H9 (cell line): Measurements from ENCODE around the gene LPP. TPM values are rescaled to one million over a fixed set of nuclear protein-coding genes. Genes with fewer than 3 reads are reported as not detected.

Experiments
- DNase-seq: peaks from one replicate; pipeline ENCODE4 v3.0.0-alpha.2; 2017
- H2AFZ ChIP-seq: one replicate; pipeline ENCODE4 v1.6.1; 2013; ENCODE audit warnings: mild to moderate bottlenecking, low read length, control low read depth, moderate library complexity
- H2AK5ac ChIP-seq: 2 replicates; pipeline ENCODE4 v1.6.1; 2013; ENCODE audit warnings: low read length, control low read depth, mixed read lengths; ENCODE audit not compliant: insufficient read length
- H2BK120ac ChIP-seq: one replicate; pipeline ENCODE4 v1.6.1; 2013; ENCODE audit warnings: low read depth, mild to moderate bottlenecking, low read length, control low read depth, inconsistent platforms; ENCODE audit not compliant: poor library complexity, severe bottlenecking
- H2BK12ac ChIP-seq: 2 replicates; pipeline ENCODE4 v1.6.1; 2013; ENCODE audit warnings: low read length, control low read depth, mixed read lengths, low read depth; ENCODE audit not compliant: insufficient read length
- H2BK15ac ChIP-seq: 2 replicates; pipeline ENCODE4 v1.6.1; 2013; ENCODE audit warnings: low read depth, low read length, control low read depth
- H2BK20ac ChIP-seq: one replicate; pipeline ENCODE4 v1.6.1; 2013; ENCODE audit warnings: low read depth, mild to moderate bottlenecking, low read length, control low read depth, inconsistent platforms; ENCODE audit not compliant: poor library complexity, severe bottlenecking
- H2BK5ac ChIP-seq: 2 replicates; pipeline ENCODE4 v1.6.1; 2013; ENCODE audit warnings: low read length, control low read depth, mixed read lengths; ENCODE audit not compliant: insufficient read length
- H3K14ac ChIP-seq: 2 replicates; pipeline ENCODE4 v1.6.1; 2013; ENCODE audit warnings: low read length, control low read depth; ENCODE audit not compliant: insufficient read depth
- H3K18ac ChIP-seq: 2 replicates; pipeline ENCODE4 v1.6.1; 2013; ENCODE audit warnings: low read depth, mild to moderate bottlenecking, mixed read lengths, low read length, control low read depth; ENCODE audit not compliant: insufficient read length
- H3K23ac ChIP-seq: 2 replicates; pipeline ENCODE4 v1.6.1; 2013; ENCODE audit warnings: low read length, control low read depth, mixed read lengths, low read depth; ENCODE audit not compliant: insufficient read length
- H3K23me2 ChIP-seq: 2 replicates; pipeline ENCODE4 v1.6.1; 2013; ENCODE audit warnings: low read depth, mild to moderate bottlenecking, mixed read lengths, low read length, control low read depth; ENCODE audit not compliant: insufficient read length, poor library complexity, severe bottlenecking
- H3K27ac ChIP-seq: 2 replicates; pipeline ENCODE4 v1.5.1; 2013; ENCODE audit warnings: low read length, control low read depth, mixed read lengths, low read depth; ENCODE audit not compliant: insufficient read length
- H3K27me3 ChIP-seq: 2 replicates; pipeline ENCODE4 v1.6.1; 2013; ENCODE audit warnings: low read length, control low read depth, inconsistent platforms; ENCODE audit not compliant: insufficient read depth
- H3K4ac ChIP-seq: 2 replicates; pipeline ENCODE4 v1.6.1; 2013; ENCODE audit warnings: low read depth, mild to moderate bottlenecking, control low read depth, inconsistent platforms, low read length, moderate library complexity
- H3K4me1 ChIP-seq: 2 replicates; pipeline ENCODE4 v1.6.1; 2013; ENCODE audit warnings: low read length, control low read depth, inconsistent platforms; ENCODE audit not compliant: insufficient read depth
- H3K4me2 ChIP-seq: 2 replicates; pipeline ENCODE4 v1.6.1; 2013; ENCODE audit warnings: low read length, control low read depth, mixed read lengths; ENCODE audit not compliant: insufficient read length, insufficient read depth
- H3K56ac ChIP-seq: 2 replicates; pipeline ENCODE4 v1.6.1; 2013; ENCODE audit warnings: low read depth, mild to moderate bottlenecking, mixed read lengths, low read length, control low read depth; ENCODE audit not compliant: insufficient read length
- H3K79me1 ChIP-seq: 2 replicates; pipeline ENCODE4 v1.6.1; 2013; ENCODE audit warnings: low read depth, mild to moderate bottlenecking, moderate library complexity, low read length, control low read depth, inconsistent platforms; ENCODE audit not compliant: insufficient read depth, poor library complexity, severe bottlenecking
- H3K79me2 ChIP-seq: 2 replicates; pipeline ENCODE4 v1.6.1; 2013; ENCODE audit warnings: low read length, control low read depth, inconsistent platforms; ENCODE audit not compliant: insufficient read depth
- H3K9ac ChIP-seq: 2 replicates; pipeline ENCODE4 v1.6.1; 2013; ENCODE audit warnings: low read length, control low read depth, mixed read lengths; ENCODE audit not compliant: insufficient read length; ENCODE audit errors: extremely low read depth
- H3K9me3 ChIP-seq: one replicate; pipeline ENCODE4 v1.6.1; 2013; ENCODE audit warnings: low read depth, low read length, inconsistent platforms; ENCODE audit not compliant: control insufficient read depth
- H3T11ph ChIP-seq: one replicate; pipeline ENCODE4 v1.6.1; 2013; ENCODE audit warnings: mild to moderate bottlenecking, low read length, control low read depth, inconsistent platforms
- H4K20me1 ChIP-seq: one replicate; pipeline ENCODE4 v1.6.1; 2013; ENCODE audit not compliant: control insufficient read depth, insufficient read length, insufficient read depth
- H4K5ac ChIP-seq: 2 replicates; pipeline ENCODE4 v1.6.1; 2013; ENCODE audit warnings: low read depth, mild to moderate bottlenecking, mixed read lengths, low read length, control low read depth; ENCODE audit not compliant: insufficient read length
- H4K8ac ChIP-seq: replicated peaks from 2 replicates; pipeline ENCODE4 v1.6.1; 2013; ENCODE audit warnings: low read length, control low read depth, mixed read lengths, low read depth; ENCODE audit not compliant: insufficient read length
- H4K91ac ChIP-seq: 2 replicates; pipeline ENCODE4 v1.6.1; 2013; ENCODE audit warnings: low read depth, mild to moderate bottlenecking, moderate library complexity, mixed read lengths, low read length, control low read depth; ENCODE audit not compliant: insufficient read length
- H3K27ac Mint-ChIP-seq, 3 experiments: 2 replicates in 2 of 3; 3 replicates in 1 of 3; pipeline ENCODE4 v1.8.0; 2020 to 2021; ENCODE audit warnings: mixed read lengths in 3 of 3, mild to moderate bottlenecking in 1 of 3, moderate library complexity in 1 of 3
- H3K27me3 Mint-ChIP-seq: 2 replicates; pipeline ENCODE4 v1.8.0; 2021; ENCODE audit warnings: low read depth, mild to moderate bottlenecking, moderate library complexity, mixed read lengths
- H3K36me3 Mint-ChIP-seq, 3 experiments: 2 replicates in 2 of 3; 3 replicates in 1 of 3; pipeline ENCODE4 v1.8.0; 2020 to 2021; ENCODE audit warnings: low read depth in 3 of 3, mixed read lengths in 3 of 3; ENCODE audit not compliant: insufficient read depth in 1 of 3
- H3K4me1 Mint-ChIP-seq, 2 experiments: 2 replicates each; pipeline ENCODE4 v1.8.0; 2020; ENCODE audit warnings: mixed read lengths in 2 of 2
- H3K4me3 Mint-ChIP-seq, 2 experiments: 2 replicates in 1 of 2; 3 replicates in 1 of 2; pipeline ENCODE4 v1.8.0; 2020 to 2021; ENCODE audit warnings: mild to moderate bottlenecking in 2 of 2, mixed read lengths in 2 of 2, moderate library complexity in 1 of 2
- H3K9me3 Mint-ChIP-seq, 2 experiments: 2 replicates in 1 of 2; 3 replicates in 1 of 2; pipeline ENCODE4 v1.8.0; 2020; ENCODE audit warnings: mild to moderate bottlenecking in 2 of 2, mixed read lengths in 2 of 2, moderate library complexity in 1 of 2
- CTCF ChIP-seq: fragments of 200-600 bp; sonication (generic); conservative IDR thresholded peaks from 3 replicates; pipeline ENCODE4 v1.8.0; 2021; ENCODE audit warnings: antibody characterized with exemption, mild to moderate bottlenecking
- whole genome bisulfite sequencing: extraction: QIAGEN DNeasy Blood & Tissue Kit; methylation state at CpG from one replicate; pipeline ENCODE4 v1.1.7; 2013; ENCODE audit warnings: missing lambda C conversion rate, low lambda C conversion rate, mixed read lengths; ENCODE audit not compliant: insufficient read length; ENCODE audit errors: extremely low coverage; 5-methylcytosine and 5-hydroxymethylcytosine counted together
- total RNA-seq: library from RNA; stranded (reverse); gene quantifications from 2 replicates; pipeline ENCODE4 v1.2.1, GENCODE V29; 2021

The LPP gene
- total RNA-seq, 1 experiment from 2014 or later = 64.6 TPM

- Histone ChIP-seq H3K9me3 (no peaks in the 10 kb centered on the region), H3K27me3 (no peaks in the 10 kb centered on the region; the same call in 1 of the 2 replicates), H3K9ac (no peak overlapping the region), H2BK20ac (no peak overlapping the region), H4K8ac (no peak overlapping the region), H2BK12ac (no peak overlapping the region), H2BK15ac (no peak overlapping the region), H3K56ac (no peak overlapping the region), H3K18ac (no peak overlapping the region), H4K5ac (no peak overlapping the region), H3K79me2 (no peaks in the 10 kb centered on the region), H4K20me1 (no peaks in the 10 kb centered on the region), H4K91ac (no peak overlapping the region), H2AK5ac (no peak overlapping the region), H3K27ac (no peak overlapping the region), H3K4ac (no peak overlapping the region), H3K4me1 (no peaks in the 10 kb centered on the region; the same call in 1 of the 2 replicates), H3K14ac (no peak overlapping the region), H3K23me2 (no peaks in the 10 kb centered on the region), H3K4me2 (no peak overlapping the region), H3K79me1 (no peaks in the 10 kb centered on the region), H2BK120ac (no peak overlapping the region), H3K23ac (no peak overlapping the region), H2BK5ac (no peak overlapping the region), H3T11ph (no peak overlapping the region), H2AFZ (no peak overlapping the region)
- H3K27me3 Mint-ChIP-seq = no peaks in the 10 kb centered on the region
- H3K27ac Mint-ChIP-seq = no peak overlapping the region
- H3K4me3 Mint-ChIP-seq = no peak overlapping the region
- no peaks in the 10 kb centered on the region for H3K36me3 Mint-ChIP-seq
- peaks cover 3 to 4% of the 10 kb centered on the region in 2 experiments for H3K4me1 Mint-ChIP-seq
- no CpG with 5 or more reads among the region's 3 CpGs for WGBS
- H3K9me3 Mint-ChIP-seq = no peaks in the 10 kb centered on the region
- no peak for TF ChIP-seq CTCF
- DNase-seq = no peak
Measured at GRCh38 chr3:188769831-188770230, 615.9 kb downstream of the LPP start.
